ENCODE results near the gene COL5A3. TPM values are rescaled to one million over a fixed set of nuclear protein-coding genes. Genes with fewer than 3 reads are reported as not detected.

Gene COL5A3
- total and polyA plus RNA-seq, 10 donors, result 0.51 to 4.8 (median 1.0) TPM

DNA sequence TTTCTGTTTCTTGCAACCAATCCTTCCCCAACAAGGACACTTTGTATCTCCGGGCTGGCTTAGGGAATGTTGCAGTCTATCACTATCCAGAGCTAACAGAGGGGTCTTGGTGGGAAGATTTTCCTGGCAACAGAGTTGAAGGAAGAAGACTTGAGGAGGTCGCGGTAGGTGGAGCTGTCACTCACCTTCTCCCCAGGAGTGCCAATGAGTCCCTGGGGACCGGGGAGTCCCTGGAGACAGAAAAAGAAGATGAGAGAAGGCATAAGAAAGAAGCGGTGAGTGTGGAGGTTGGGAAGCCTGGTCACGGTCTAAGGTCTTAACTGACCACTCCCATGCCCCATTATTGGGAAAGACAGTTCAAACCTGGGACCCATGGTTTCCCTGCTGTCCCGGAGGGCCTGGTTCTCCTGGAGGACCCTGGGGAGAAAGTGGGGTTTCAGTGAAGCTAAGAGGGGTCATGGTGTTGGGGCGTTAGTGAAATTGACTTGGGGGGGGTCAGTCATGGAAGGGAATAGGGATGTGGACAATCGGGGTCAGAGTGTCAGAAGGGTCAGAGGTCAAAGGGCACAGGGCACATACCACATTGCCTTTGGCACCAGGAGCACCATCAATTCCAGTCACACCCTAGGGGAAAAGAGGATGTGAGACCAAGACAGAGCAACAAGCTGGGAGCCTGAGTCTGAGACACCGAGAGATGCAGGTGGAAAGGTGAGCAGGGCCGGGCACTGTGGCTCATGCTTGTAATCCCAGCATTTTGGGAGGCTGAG lies 18.7 kb downstream of the COL5A3 start:
- no peak overlapping the region for H3K27ac ChIP-seq
- H3K27me3 ChIP-seq (replicated peaks in 1 of 7), result peaks cover 0 to 10% (median 0%) of the 10 kb centered on the region in 7 donors
- WGBS, 5 donors, result 62 to 78% (median 65%) methylated on average over 11 of the region's 11 CpGs
- no peak for DNase-seq
- H3K4me3 ChIP-seq, result no peak overlapping the region
- TF ChIP-seq POLR2AphosphoS5 (IDR thresholded peaks at IDR 0.05), result no peak
- TF ChIP-seq, protein P1, sequence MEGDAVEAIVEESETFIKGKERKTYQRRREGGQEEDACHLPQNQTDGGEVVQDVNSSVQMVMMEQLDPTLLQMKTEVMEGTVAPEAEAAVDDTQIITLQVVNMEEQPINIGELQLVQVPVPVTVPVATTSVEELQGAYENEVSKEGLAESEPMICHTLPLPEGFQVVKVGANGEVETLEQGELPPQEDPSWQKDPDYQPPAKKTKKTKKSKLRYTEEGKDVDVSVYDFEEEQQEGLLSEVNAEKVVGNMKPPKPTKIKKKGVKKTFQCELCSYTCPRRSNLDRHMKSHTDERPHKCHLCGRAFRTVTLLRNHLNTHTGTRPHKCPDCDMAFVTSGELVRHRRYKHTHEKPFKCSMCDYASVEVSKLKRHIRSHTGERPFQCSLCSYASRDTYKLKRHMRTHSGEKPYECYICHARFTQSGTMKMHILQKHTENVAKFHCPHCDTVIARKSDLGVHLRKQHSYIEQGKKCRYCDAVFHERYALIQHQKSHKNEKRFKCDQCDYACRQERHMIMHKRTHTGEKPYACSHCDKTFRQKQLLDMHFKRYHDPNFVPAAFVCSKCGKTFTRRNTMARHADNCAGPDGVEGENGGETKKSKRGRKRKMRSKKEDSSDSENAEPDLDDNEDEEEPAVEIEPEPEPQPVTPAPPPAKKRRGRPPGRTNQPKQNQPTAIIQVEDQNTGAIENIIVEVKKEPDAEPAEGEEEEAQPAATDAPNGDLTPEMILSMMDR (IDR thresholded peaks at IDR 0.05 in 8 of 11, conservative IDR thresholded peaks at IDR 0.05 in 3 of 11), result no peak
- TF ChIP-seq POLR2A (IDR thresholded peaks at IDR 0.05), result no peak
- no peaks in the 10 kb centered on the region for H3K4me1 ChIP-seq
- intact Hi-C loops (cut with DNase I; ENCODE audit: low total_unique reads), result no loop called here
- no peaks in the 10 kb centered on the region for H3K36me3 ChIP-seq
- no peaks in the 10 kb centered on the region for H3K9me3 ChIP-seq

DNA sequence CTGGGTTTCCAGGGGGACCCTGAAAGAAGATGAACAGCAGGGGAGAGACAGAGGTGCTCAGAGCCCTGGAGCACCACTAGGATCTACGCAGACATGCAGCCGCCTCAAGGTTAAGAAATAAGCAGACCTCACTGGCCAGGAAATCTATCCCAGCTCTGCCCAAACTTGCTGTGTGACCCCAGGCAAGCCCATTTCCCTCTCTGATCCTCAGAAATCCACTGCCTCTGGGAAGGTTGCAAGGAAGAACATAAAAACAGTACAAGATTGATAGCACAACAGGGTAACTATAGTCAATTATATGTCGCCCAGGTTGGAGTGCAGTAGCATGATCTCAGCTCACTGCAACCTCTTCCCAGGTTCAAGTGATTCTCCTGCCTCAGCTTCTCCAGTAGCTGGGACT lies 20.8 kb downstream of the COL5A3 start:
- peaks cover 0 to 24% (median 0%) of the 10 kb centered on the region in 7 donors for H3K27me3 ChIP-seq (replicated peaks in 1 of 7)
- no peak for DNase-seq
- TF ChIP-seq POLR2AphosphoS5 (IDR thresholded peaks at IDR 0.05) (no peak), POLR2A (IDR thresholded peaks at IDR 0.05) (no peak)
- TF ChIP-seq, protein P1 (IDR thresholded peaks at IDR 0.05 in 8 of 11, conservative IDR thresholded peaks at IDR 0.05 in 3 of 11), result no peak
- intact Hi-C loops (cut with DNase I; ENCODE audit: low total_unique reads), result no loop called here
- H3K4me1 ChIP-seq, result no peaks in the 10 kb centered on the region
- no peak overlapping the region for H3K4me3 ChIP-seq
- H3K36me3 ChIP-seq, result no peaks in the 10 kb centered on the region
- no peak overlapping the region for H3K27ac ChIP-seq
- no peaks in the 10 kb centered on the region for H3K9me3 ChIP-seq
- 86 to 94% (median 91%) methylated on average over 3 of the region's 3 CpGs for WGBS, 5 donors

DNA sequence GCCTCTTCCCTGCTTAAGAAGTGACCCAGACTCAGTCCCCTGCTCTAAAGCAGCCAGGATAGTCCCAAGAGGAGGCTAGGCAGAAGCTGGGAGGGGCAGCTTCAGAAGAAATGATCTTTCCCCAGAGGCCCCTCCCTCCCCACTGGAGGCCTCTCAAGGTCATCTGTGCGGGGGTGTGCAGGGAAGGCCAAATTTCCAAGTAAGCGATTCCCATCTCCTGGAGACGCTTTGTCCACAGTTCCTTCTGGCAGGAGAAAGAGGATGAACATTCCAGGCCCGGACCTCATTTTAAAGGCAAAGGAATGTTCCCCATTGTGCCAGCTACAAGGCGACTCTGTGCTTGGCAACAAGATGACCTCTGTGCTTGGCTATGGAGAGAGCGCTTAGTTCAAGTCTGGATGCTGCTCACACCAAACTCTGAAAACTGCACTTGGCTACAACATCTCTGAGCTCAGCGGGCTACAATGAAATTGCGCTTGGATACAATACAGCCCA lies 23.5 kb downstream of the COL5A3 start:
- Histone ChIP-seq H3K4me3 (no peak overlapping the region), H3K27ac (peak overlapping the region in 1 of 8 donors; percentile 52), H3K36me3 (no peaks in the 10 kb centered on the region), H3K4me1 (no peaks in the 10 kb centered on the region), H3K9me3 (no peaks in the 10 kb centered on the region), H3K27me3 (replicated peaks in 1 of 7) (peaks cover 0 to 18% (median 0%) of the 10 kb centered on the region in 7 donors)
- TF ChIP-seq, protein P1 (IDR thresholded peaks at IDR 0.05 in 8 of 11, conservative IDR thresholded peaks at IDR 0.05 in 3 of 11), result no peak
- no peak for TF ChIP-seq POLR2AphosphoS5 (IDR thresholded peaks at IDR 0.05)
- TF ChIP-seq POLR2A (IDR thresholded peaks at IDR 0.05), result no peak
- intact Hi-C loops (cut with DNase I; ENCODE audit: low total_unique reads), result no loop called here
- DNase-seq, result no peak
- WGBS, 5 donors, result 57 to 67% (median 63%) methylated on average over 7 to 8 of the region's 8 CpGs

All from spleen (tissue), 11 donors.